A549 (cell line): ENCODE measurements around the gene ELP5. TPM values are rescaled to one million over a fixed set of nuclear protein-coding genes. Genes with fewer than 3 reads are reported as not detected.

Experiments used
- ATAC-seq, 2 experiments: fragments of 200-7000 bp in 1 of 2; fragments of >200 bp in 1 of 2; cut with Nextera tagmentation in 1 of 2; cut with Tn5 transposase in 1 of 2; 3 replicates each; pipeline versions ENCODE4 v1.8.0 to v1.9.1; 2018 to 2020; ENCODE audit warnings: mild to moderate bottlenecking in 1 of 2, moderate library complexity in 1 of 2
- CTCF ChIA-PET: fragments of 300-600 bp; sonication (Branson Sonifier 250); formaldehyde crosslinking; extraction: SDS; loops from one replicate; lab custom pipeline; 2021; ENCODE audit warnings: antibody characterized with exemption, inconsistent platforms; lab: Yijun Ruan, JAX
- POLR2A ChIA-PET: fragments of 350-600 bp; formaldehyde crosslinking; extraction: SDS; loops from one replicate; lab custom pipeline; 2021; ENCODE audit warnings: antibody characterized with exemption, inconsistent platforms; lab: Yijun Ruan, JAX
- DNase-seq, 2 experiments: peaks; one replicate each; pipeline versions ENCODE4 v3.0.0 to v3.0.0-alpha.2; 2011 to 2016; ENCODE audit warnings: low read depth in 1 of 2, low spot score in 1 of 2
- FAIRE-seq: peaks from 2 replicates; lab custom pipeline; 2011; peaks lifted over from hg19 to GRCh38; lab: Jason Lieb, UNC
- H3K27ac ChIP-seq, 2 experiments: fragments of >200 bp; sonication (Bioruptor Twin); formaldehyde crosslinking; 3 replicates each; pipeline ENCODE4 v1.5.1; 2016 to 2017
- H3K4me1 ChIP-seq: fragments of >200 bp; sonication (Bioruptor Twin); formaldehyde crosslinking; 3 replicates; pipeline ENCODE4 v1.6.1; 2016
- H3K4me2 ChIP-seq: fragments of >200 bp; sonication (Bioruptor Twin); formaldehyde crosslinking; 3 replicates; pipeline ENCODE4 v1.6.1; 2016
- H3K4me3 ChIP-seq: fragments of >200 bp; sonication (Bioruptor Twin); formaldehyde crosslinking; 3 replicates; pipeline ENCODE4 v1.5.1; 2016
- H3K9me3 ChIP-seq: fragments of >200 bp; sonication (Bioruptor Twin); formaldehyde crosslinking; 3 replicates; pipeline ENCODE4 v1.6.1; 2016
- CBX2 ChIP-seq: fragments of 200-600 bp; sonication (generic); IDR thresholded peaks from 2 replicates; pipeline ENCODE4 v1.6.1; 2016; ENCODE audit warnings: low read depth, mild to moderate bottlenecking, borderline replicate concordance
- CEBPB ChIP-seq, 2 experiments: fragments of >200 bp in 1 of 2; sonication (Bioruptor Twin) in 1 of 2; formaldehyde crosslinking in 1 of 2; IDR thresholded peaks; 2 replicates each; pipeline ENCODE4 v1.6.1; 2012 to 2016
- CTCF ChIP-seq: fragments of >200 bp; sonication (Bioruptor Twin); formaldehyde crosslinking; IDR thresholded peaks from 3 replicates; pipeline ENCODE4 v1.5.1; 2016
- E2F6 ChIP-seq: IDR thresholded peaks from 2 replicates; pipeline ENCODE4 v1.6.1; 2012; ENCODE audit warnings: low read depth, borderline replicate concordance
- EHF ChIP-seq: fragments of 250-450 bp; sonication (Bioruptor Pico); IDR thresholded peaks from 2 replicates; pipeline ENCODE4 v1.5.0; 2020; ENCODE audit warnings: mild to moderate bottlenecking
- EHMT2 ChIP-seq: fragments of 200-600 bp; sonication (generic); IDR thresholded peaks from 2 replicates; pipeline ENCODE4 v1.6.1; 2016; ENCODE audit warnings: antibody characterized with exemption, low read depth, mild to moderate bottlenecking, moderate library complexity
- EP300 ChIP-seq, 2 experiments: fragments of >200 bp; sonication (Bioruptor Twin); formaldehyde crosslinking; IDR thresholded peaks; 2 replicates in 1 of 2; 3 replicates in 1 of 2; pipeline ENCODE4 v1.6.1; 2016 to 2017
- FOSL2 ChIP-seq, 2 experiments: fragments of 450-650 bp in 1 of 2; fragments of >200 bp in 1 of 2; sonication (Bioruptor Twin) in 1 of 2; formaldehyde crosslinking; IDR thresholded peaks; 2 replicates each; pipeline versions ENCODE4 v1.5.0 to v1.6.1; 2016 to 2020; ENCODE audit warnings: mild to moderate bottlenecking in 1 of 2, moderate library complexity in 1 of 2
- HEYL ChIP-seq: fragments of 250-450 bp; sonication (Bioruptor Pico); IDR thresholded peaks from 2 replicates; pipeline ENCODE4 v1.8.0; 2021; ENCODE audit warnings: mild to moderate bottlenecking, moderate library complexity
- HOXB13 ChIP-seq: fragments of 250-450 bp; sonication (Bioruptor Pico); IDR thresholded peaks from 2 replicates; pipeline ENCODE4 v1.5.0; 2020; ENCODE audit warnings: low read depth, mild to moderate bottlenecking, moderate library complexity
- POLR2A ChIP-seq: IDR thresholded peaks from 2 replicates; pipeline ENCODE4 v1.6.1; 2012; ENCODE audit warnings: mild to moderate bottlenecking, low read length
- POLR2AphosphoS2 ChIP-seq: conservative IDR thresholded peaks from 2 replicates; pipeline ENCODE4 v1.6.1; 2012; ENCODE audit warnings: low read length, improper control_type of control experiment, inconsistent platforms
- RARB ChIP-seq: fragments of 250-450 bp; sonication (Bioruptor Pico); IDR thresholded peaks from 2 replicates; pipeline ENCODE4 v1.8.0; 2021; ENCODE audit warnings: mild to moderate bottlenecking, moderate library complexity
- REST ChIP-seq: fragments of 200-600 bp; sonication (generic); IDR thresholded peaks from 2 replicates; pipeline ENCODE4 v1.6.1; 2016; ENCODE audit warnings: antibody characterized with exemption, mild to moderate bottlenecking, moderate library complexity
- TFCP2L1 ChIP-seq: fragments of 250-450 bp; sonication (Bioruptor Pico); IDR thresholded peaks from 2 replicates; pipeline ENCODE4 v1.5.0; 2021; ENCODE audit warnings: mild to moderate bottlenecking
- USF2 ChIP-seq: fragments of 450-650 bp; IDR thresholded peaks from 2 replicates; pipeline ENCODE4 v1.6.1; 2014; ENCODE audit warnings: antibody characterized with exemption
- WGBS: methylation state at CpG from one replicate; pipeline ENCODE4 v1.1.6; 2017; ENCODE audit errors: missing lambda C conversion rate; 5-methylcytosine and 5-hydroxymethylcytosine counted together
- polyA plus RNA-seq, 4 experiments: library from polyadenylated mRNA; depleted of rRNA in 3 of 4; stranded (reverse); fragments of >200 nt; fragmentation: RNase III in 1 of 4; extraction: RNeasy Plus Mini Kit Qiagen cat#74134 plus additional on column Dnase treatment in 1 of 4; gene quantifications; 2 replicates in 3 of 4; 3 replicates in 1 of 4; pipeline ENCODE4 v1.2.3, GENCODE V29; 2011 to 2017

ELP5 gene
- polyA plus RNA-seq, 2 of the 4 experiments (the other 2 are of a cell fraction) = 92.1 to 133 TPM

- Histone ChIP-seq H3K9me3 (no peaks in the 10 kb centered on the region), H3K4me1 (peaks cover 65% of the 10 kb centered on the region), H3K4me2 (peak within 1 kb of the TSS; percentile 79), H3K4me3 (no peak within 1 kb of the TSS), H3K27ac (peak within 1 kb of the TSS; percentile 73 to 83)
- 90% methylated on average over 64 of the region's 64 CpGs for WGBS
- TF ChIP-seq HEYL (CRISPR knock-in tag) = no peak
- TF ChIP-seq EHMT2 = no peak
- TF ChIP-seq FOSL2 (IDR thresholded peaks at IDR 0.05) = no peak
- no peak for TF ChIP-seq FOSL2 (CRISPR knock-in tag; IDR thresholded peaks at IDR 0.05)
- TF ChIP-seq HOXB13 = no peak
- no peak for TF ChIP-seq EP300 (IDR thresholded peaks at IDR 0.05)
- ATAC-seq (no peak), FAIRE-seq (no peak), DNase-seq (no peak)
- ChIA-PET CTCF (interaction anchor here (1.1 to 4.3 kb wide), 4 partner anchors 18 to 34 kb away, joined by 3 to 52 read pairs (median 4); partner anchors contain the start of gene SLC2A4), POLR2A (no interaction called here)
These were observed 10.3 kb downstream of the ELP5 start, which contains the start of gene CLDN7 for GRCh38 chr17:7262192-7262934. CLDN7 (minus strand) TSS chr17:7262478; CDS start chr17:7262043, 435 bp downstream.

- Histone ChIP-seq H3K4me2 (peak overlapping the region; percentile 79), H3K9me3 (no peaks in the 10 kb centered on the region), H3K4me1 (peaks cover 65% of the 10 kb centered on the region), H3K4me3 (no peak overlapping the region), H3K27ac (peak overlapping the region; percentile 73 to 83)
- DNase-seq (peak in 1 of 2 experiments; percentile 46), FAIRE-seq (no peak), ATAC-seq (peak; percentile 20 to 22; a peak in 4 of 6 replicates)
- ChIA-PET CTCF (interaction anchor here (1.1 to 4.3 kb wide), 5 partner anchors 9 to 217 kb away, joined by 3 to 52 read pairs (median 4); partner anchors contain the start of gene SLC2A4), POLR2A (interaction anchor here (0.8 kb wide), 1 partner anchor 44 kb away, joined by 4 read pairs; the partner anchor contains the start of gene DLG4)
- TF ChIP-seq EP300 (IDR thresholded peaks at IDR 0.05) (no peak), RARB (CRISPR knock-in tag) (no peak), E2F6 (no peak), TFCP2L1 (CRISPR knock-in tag) (no peak), CBX2 (no peak), EHF (no peak), CTCF (no peak), REST (no peak), POLR2A (no peak), CEBPB (IDR thresholded peaks at IDR 0.05) (no peak), USF2 (no peak), POLR2AphosphoS2 (no peak)
- WGBS = 65% methylated on average over 26 of the region's 26 CpGs
These were observed 11.2 kb downstream of the ELP5 start for GRCh38 chr17:7262935-7263800.
